Mesodermal cell (in vitro differentiated cells): ENCODE measurements around the gene LAMTOR2. TPM values are rescaled to one million over a fixed set of nuclear protein-coding genes. Genes with fewer than 3 reads are reported as not detected.
A peak's percentile ranks its signal among the peaks of the same experiment; 100 is the strongest.

Source experiments
- H3K27ac ChIP-seq: 2 replicates; pipeline ENCODE4 v1.7.0; 2013; ENCODE audit warnings: mild to moderate bottlenecking, low read depth, low read length, moderate library complexity; ENCODE audit not compliant: severe bottlenecking
- H3K36me3 ChIP-seq: 2 replicates; pipeline ENCODE4 v1.7.1; 2013; ENCODE audit warnings: mild to moderate bottlenecking, low read length, moderate library complexity; ENCODE audit not compliant: control insufficient read depth, insufficient read depth
- H3K4me1 ChIP-seq: one replicate; pipeline ENCODE4 v1.7.1; 2013; ENCODE audit warnings: mild to moderate bottlenecking, low read length; ENCODE audit not compliant: insufficient read depth, control insufficient read depth, poor library complexity, severe bottlenecking
- H3K4me3 ChIP-seq: 2 replicates; pipeline ENCODE4 v1.7.0; 2013; ENCODE audit warnings: low read length, control low read depth, mild to moderate bottlenecking; ENCODE audit not compliant: insufficient read depth, poor library complexity, severe bottlenecking; ENCODE audit errors: extremely low read depth
- H3K9me3 ChIP-seq: 2 replicates; pipeline ENCODE4 v1.7.1; 2013; ENCODE audit warnings: mild to moderate bottlenecking, low read length, moderate library complexity; ENCODE audit not compliant: control insufficient read depth
- WGBS, 2 experiments: methylation state at CpG; one replicate each; pipeline ENCODE4 v1.1.5; 2013; ENCODE audit warnings: missing lambda C conversion rate in 2 of 2; ENCODE audit not compliant: insufficient coverage in 2 of 2; 5-methylcytosine and 5-hydroxymethylcytosine counted together
- polyA plus RNA-seq, 2 experiments: library from polyadenylated mRNA; stranded (reverse); fragments of 50-300 nt; gene quantifications; one replicate each; pipeline ENCODE4 v1.2.3, GENCODE V29; 2013

The LAMTOR2 gene
- polyA plus RNA-seq (2013, experiment 1 of 2) = 87.0 TPM
- 84.4 TPM for polyA plus RNA-seq (2013, experiment 2 of 2)

DNA sequence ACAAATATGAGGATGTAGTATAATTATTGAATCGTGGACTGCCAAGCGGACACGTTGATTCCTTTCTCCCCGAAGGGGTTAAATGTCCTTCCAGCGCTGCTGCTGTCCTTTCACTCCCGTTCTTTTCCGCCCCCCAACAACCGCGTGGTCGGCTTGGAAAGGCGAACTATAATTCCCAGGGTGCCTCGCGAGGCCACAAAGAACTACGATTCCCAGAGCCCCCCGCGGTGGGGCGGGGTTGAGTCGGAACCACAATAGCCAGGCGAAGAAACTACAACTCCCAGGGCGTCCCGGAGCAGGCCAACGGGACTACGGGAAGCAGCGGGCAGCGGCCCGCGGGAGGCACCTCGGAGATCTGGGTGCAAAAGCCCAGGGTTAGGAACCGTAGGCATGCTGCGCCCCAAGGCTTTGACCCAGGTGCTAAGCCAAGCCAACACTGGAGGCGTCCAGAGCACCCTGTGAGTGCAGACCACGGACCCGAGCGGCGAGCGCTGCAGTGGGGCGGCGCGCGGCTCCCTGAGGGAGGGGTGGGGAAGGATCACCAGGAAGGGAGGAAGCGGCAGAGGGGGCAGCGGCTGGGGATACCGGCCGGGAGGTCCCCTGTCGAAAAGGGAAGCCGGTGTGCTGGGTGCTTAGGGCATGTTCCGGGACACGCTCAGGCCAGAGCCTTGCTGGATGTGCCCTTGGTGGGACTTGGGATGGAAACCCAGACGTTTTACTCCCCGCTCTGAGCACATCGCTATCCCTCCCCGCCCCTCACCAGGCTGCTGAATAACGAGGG lies at the start of gene LAMTOR2:
Gene LAMTOR2 (plus strand): TSS at position 283 of the 781 bp plus-strand sequence. CDS start 108 bp downstream, at position 391.
- 0% methylated on average over 40 to 48 of the region's 53 CpGs for WGBS, 2 experiments
- Histone ChIP-seq H3K9me3 (no peaks in the 10 kb centered on the region), H3K36me3 (peaks cover 51% of the 10 kb centered on the region), H3K4me3 (peak within 1 kb of the TSS; percentile 89), H3K27ac (peak within 1 kb of the TSS; percentile 99), H3K4me1 (peaks cover 7% of the 10 kb centered on the region)

DNA sequence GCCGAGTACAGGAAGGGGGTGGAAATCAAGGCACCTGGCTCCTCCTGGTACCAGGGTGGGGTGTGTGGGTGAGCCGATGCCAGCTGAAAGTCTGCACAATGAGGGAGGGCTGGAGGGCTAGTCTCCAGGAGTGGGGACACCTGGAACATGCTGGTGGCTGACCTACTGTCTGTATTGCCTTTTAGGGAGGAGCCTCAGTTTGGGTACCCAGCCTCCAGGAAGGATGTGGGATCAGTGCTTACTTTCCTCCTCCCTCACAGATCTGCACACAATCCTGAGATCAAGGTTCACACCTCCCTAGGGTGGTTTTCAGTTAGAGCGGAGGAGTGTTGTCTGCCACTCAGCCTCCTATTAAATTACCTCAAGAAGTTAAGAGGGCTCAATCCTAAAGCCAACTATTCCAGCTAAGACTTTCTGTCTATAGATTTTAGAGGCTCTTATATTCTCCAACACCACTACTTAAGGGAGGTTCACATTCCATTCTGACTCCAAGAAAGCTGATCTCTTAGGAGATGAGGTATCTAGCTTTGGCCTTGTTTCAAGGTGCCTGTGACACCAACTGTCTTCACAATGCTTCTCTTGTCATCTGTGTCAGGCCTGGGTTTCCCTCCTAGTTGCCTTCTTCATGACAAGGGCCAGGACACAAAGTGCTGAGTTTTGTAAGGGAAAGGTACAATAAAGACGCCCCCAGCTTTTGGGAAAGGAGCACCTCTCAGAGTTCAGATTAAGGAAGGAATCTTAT lies 49.6 kb upstream of the LAMTOR2 start:
- no peaks in the 10 kb centered on the region for H3K9me3 ChIP-seq
- H3K36me3 ChIP-seq = peaks cover 17% of the 10 kb centered on the region
- 83 to 87% methylated on average over 3 of the region's 4 CpGs for WGBS, 2 experiments
- no peak overlapping the region for H3K27ac ChIP-seq
- no peak overlapping the region for H3K4me3 ChIP-seq
- no peaks in the 10 kb centered on the region for H3K4me1 ChIP-seq

DNA sequence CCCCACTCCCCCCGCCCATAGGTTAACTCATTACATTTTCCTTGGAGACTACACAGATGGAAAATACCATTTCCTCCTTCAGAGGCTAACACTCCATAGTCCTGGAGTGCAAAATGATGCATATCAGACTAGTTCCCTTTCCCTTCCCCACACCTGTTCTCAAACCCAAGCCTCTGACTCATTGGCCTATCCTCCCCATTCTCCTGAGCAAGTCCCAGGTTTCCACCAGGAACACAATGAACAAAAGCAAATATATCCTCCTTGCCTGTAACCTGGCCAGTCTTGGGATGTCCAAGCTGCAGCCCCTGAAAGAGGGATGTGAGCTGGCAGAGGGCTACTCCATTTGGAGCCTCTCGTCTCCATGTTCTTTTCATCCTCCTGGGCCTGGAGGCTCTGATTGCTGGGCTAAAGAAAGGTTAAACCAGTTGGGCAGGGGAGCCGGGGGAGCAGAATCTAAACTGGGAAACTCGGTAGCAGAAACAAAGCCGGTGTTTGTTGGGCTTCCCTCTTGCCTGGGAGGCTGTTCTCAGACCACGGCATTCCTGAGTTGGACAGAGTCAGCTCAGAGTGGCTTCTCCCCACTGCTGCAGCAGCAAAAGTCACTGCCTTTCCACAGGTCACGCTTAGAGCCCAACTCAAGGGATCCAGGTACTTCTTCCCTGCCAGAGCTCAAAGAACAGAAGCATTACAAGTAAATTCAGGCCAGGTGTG lies 47.8 kb upstream of the LAMTOR2 start:
- Histone ChIP-seq H3K9me3 (no peaks in the 10 kb centered on the region), H3K27ac (peak overlapping the region; percentile 62), H3K36me3 (peaks cover 35% of the 10 kb centered on the region), H3K4me1 (no peaks in the 10 kb centered on the region), H3K4me3 (no peak overlapping the region)
- 85 to 92% methylated on average over 5 to 6 of the region's 7 CpGs for WGBS, 2 experiments

DNA sequence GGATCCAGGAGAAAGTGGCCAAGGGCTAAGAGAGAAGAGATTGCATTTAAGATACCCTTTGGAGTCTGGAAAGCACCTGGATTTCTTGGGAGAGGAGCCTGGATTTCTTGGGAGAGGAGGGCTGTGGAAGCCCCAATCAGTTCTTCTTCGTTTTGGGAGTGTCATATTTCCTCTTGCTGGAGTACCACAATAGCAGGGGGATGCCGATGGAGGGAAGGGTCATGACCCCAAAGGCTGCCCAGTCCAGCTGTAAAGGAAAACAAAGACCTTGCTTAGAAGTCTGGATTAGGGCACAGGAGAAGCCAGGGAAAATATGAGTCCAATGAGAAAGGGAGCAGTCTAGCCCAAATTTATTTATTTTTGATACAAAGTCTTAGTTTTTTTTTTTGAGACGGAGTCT lies 45.2 kb upstream of the LAMTOR2 start:
- H3K4me3 ChIP-seq = no peak overlapping the region
- H3K4me1 ChIP-seq = no peaks in the 10 kb centered on the region
- H3K27ac ChIP-seq = peak overlapping the region; percentile 30
- 75 to 88% methylated on average over 2 of the region's 3 CpGs for WGBS, 2 experiments
- H3K9me3 ChIP-seq = no peaks in the 10 kb centered on the region
- peaks cover 61% of the 10 kb centered on the region for H3K36me3 ChIP-seq

DNA sequence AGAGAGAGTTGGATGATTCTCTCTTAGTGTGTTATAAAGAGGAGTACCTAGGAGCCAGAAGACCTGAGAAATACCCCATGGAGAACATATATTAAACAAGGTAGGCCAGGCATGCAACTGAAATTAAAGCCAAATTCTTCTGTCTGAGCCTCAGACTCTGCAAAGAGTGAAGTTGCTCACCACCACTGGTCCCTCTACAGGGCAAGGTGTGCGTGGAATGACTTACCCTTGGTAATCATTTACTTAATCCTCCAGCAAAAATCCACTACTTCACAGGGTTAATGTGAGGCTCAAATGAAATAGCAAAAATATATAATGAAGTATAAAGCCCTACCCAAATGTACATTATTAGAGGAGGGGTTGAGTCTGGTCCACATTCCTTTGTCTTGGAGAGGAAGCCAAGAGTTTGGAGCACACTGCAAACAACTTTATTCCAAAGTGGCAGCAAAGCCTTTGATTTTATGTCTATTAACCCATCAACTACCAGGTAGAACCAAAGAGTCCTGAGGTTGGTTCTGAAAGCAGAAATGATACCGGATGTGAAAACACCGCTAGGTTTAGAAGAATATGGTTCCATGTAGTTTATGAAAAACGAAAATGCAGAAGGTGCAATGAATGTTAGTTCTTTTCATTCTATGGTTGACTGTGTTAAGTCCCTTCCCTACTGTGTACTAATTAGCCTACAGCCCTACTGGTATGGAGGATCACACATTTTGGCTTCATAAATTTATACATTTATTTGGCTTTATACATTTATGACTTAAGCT lies 42.3 kb upstream of the LAMTOR2 start:
- WGBS, 2 experiments = 93 to 100% methylated on average over 1 to 3 of the region's 4 CpGs
- Histone ChIP-seq H3K36me3 (peaks cover 86% of the 10 kb centered on the region), H3K9me3 (no peaks in the 10 kb centered on the region), H3K4me3 (no peak overlapping the region), H3K27ac (no peak overlapping the region), H3K4me1 (no peaks in the 10 kb centered on the region)

DNA sequence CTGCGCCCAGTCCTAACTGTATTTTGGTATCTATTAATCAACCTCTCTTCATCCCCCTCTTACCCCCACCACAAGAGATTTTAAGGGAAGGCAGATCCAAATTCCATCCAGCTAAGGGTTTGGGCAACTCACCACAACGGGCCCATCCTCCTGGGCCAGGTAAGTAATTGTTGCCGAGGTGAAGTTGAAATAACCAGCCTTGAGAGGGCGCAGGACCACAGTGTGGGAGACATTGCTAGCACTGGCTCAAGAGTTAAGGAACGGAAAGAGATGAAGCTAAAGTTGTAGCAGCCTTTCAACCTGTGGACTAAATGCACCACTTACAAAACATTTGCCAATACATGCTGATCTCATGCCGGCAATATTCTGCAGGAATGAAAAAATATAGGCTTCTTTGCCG lies 39.8 kb upstream of the LAMTOR2 start:
- WGBS, 2 experiments = 95% methylated on average over 6 of the region's 7 CpGs
- peaks cover 98% of the 10 kb centered on the region for H3K36me3 ChIP-seq
- H3K27ac ChIP-seq = no peak overlapping the region

DNA sequence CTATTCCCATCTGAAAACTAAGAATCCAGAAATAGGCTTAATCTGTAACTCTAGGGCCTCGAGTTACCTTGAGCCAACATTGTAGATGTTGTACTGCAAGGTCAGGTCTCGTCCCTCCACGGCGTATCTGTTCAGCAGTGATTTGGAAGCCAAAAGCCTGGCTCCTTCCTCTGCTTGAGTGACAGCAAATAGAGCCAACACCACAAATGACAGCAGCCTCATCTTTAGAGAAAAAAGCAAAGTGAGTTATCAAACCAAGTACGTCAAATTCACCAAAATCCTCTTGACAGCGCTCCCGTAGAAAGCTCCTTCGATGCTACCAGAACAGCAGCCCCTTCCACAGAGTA lies 34.7 kb upstream of the LAMTOR2 start:
- Histone ChIP-seq H3K36me3 (peaks cover 48% of the 10 kb centered on the region), H3K9me3 (no peaks in the 10 kb centered on the region), H3K27ac (no peak overlapping the region), H3K4me3 (peak overlapping the region; percentile 67), H3K4me1 (peaks cover 8% of the 10 kb centered on the region)
- WGBS, 2 experiments = 63 to 71% methylated on average over 8 of the region's 8 CpGs

More for the DNA sequence above, 39.8 kb upstream of the LAMTOR2 start:
- Histone ChIP-seq H3K4me1 (peaks cover 4% of the 10 kb centered on the region), H3K9me3 (no peaks in the 10 kb centered on the region), H3K4me3 (no peak overlapping the region)

DNA sequence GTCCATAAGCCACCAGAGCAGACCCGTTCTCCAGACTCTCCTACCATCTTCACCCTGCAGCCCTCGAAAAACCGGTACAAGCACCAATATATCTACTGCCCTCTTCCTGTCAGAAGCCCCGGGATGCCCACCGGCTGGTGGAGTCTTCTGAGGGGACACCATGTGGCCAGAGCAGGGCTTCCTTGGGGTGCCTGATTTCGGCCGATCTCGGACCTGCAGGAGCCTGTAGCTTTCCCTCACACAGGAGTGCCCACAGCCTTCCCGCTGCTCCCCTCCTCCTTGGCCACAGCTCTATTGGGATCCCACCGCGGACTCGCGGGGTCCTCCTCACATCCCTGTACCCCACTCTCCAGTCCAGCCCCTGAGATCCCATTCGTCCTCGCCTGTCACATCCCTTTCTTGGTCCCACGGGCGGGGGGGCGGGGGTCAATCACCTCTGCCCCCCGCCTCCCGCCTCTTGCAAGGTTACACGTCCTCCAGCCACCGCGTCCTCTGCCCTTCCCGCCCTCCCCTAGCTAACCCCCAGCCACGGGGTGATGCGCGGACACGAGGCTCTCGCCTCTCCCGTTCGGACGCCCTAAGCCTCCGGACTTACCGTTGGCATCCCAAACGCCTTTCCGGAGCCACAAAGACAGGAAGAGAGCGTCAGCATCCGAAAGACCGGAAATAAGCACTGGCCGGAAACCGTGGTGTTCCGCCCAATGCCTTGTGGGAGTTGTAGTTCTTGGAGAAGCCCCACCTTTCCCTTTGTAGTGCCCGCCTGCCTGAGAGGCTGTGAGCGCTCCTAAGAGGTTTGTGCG lies 34.1 kb upstream of the LAMTOR2 start, which contains the start of gene SSR2:
Gene SSR2 (minus strand): TSS at position 659 of the 800 bp plus-strand sequence. CDS start 784 bp downstream, outside the sequence.
- Histone ChIP-seq H3K36me3 (peaks cover 44% of the 10 kb centered on the region), H3K4me3 (peak within 1 kb of the TSS; percentile 67), H3K27ac (peak within 1 kb of the TSS; percentile 5), H3K9me3 (no peaks in the 10 kb centered on the region), H3K4me1 (peaks cover 8% of the 10 kb centered on the region)
- WGBS, 2 experiments = 0 to 1% methylated on average over 37 to 42 of the region's 45 CpGs

DNA sequence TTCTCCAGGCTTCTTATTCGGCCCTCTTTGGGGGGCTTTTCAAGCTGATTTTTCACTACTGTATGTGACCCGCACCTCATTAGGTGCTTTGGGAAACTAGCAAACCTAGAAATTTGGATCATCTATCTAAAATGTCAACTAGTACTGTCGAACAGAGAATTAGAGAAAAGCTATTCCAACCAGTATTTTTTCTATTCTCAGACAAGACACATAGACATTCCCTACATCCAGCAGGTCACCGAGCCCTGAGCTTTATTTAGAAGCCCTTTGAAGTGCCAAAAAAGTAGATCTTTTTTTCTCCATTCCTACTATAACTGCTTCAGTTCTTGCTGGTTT lies 33.5 kb upstream of the LAMTOR2 start:
- H3K4me1 ChIP-seq = peaks cover 8% of the 10 kb centered on the region
- 11 to 33% methylated on average over 3 to 4 of the region's 4 CpGs for WGBS, 2 experiments
- H3K27ac ChIP-seq = no peak overlapping the region
- H3K4me3 ChIP-seq = peak overlapping the region; percentile 67
- no peaks in the 10 kb centered on the region for H3K9me3 ChIP-seq
- peaks cover 39% of the 10 kb centered on the region for H3K36me3 ChIP-seq
